GM21423 (cell line): ENCODE results near the gene SPATA3.
A peak's percentile ranks its signal among the peaks of the same experiment; 100 is the strongest.

ENCODE experiments used
- ATAC-seq: cut with Tn5 transposase; IDR thresholded peaks from one replicate; pipeline ENCODE4 v1.9.1; 2021; ENCODE audit warnings: mild to moderate bottlenecking, moderate library complexity; ENCODE audit not compliant: unreplicated experiment

SPATA3 gene

GRCh38 chr2:230995821-230996220, at the start of gene SPATA3:
Gene SPATA3 (plus strand): TSS chr2:230996121. CDS start chr2:230996234, 113 bp downstream.
- ATAC-seq = no peak

GRCh38 chr2:230946429-230947234, 49.3 kb upstream of the SPATA3 start:
- no peak for ATAC-seq

- no peak for ATAC-seq
Measured at GRCh38 chr2:230947235-230947576, 48.7 kb upstream of the SPATA3 start.

GRCh38 chr2:230947908-230948365, 48.0 kb upstream of the SPATA3 start:
- ATAC-seq = peak; percentile 42

DNA sequence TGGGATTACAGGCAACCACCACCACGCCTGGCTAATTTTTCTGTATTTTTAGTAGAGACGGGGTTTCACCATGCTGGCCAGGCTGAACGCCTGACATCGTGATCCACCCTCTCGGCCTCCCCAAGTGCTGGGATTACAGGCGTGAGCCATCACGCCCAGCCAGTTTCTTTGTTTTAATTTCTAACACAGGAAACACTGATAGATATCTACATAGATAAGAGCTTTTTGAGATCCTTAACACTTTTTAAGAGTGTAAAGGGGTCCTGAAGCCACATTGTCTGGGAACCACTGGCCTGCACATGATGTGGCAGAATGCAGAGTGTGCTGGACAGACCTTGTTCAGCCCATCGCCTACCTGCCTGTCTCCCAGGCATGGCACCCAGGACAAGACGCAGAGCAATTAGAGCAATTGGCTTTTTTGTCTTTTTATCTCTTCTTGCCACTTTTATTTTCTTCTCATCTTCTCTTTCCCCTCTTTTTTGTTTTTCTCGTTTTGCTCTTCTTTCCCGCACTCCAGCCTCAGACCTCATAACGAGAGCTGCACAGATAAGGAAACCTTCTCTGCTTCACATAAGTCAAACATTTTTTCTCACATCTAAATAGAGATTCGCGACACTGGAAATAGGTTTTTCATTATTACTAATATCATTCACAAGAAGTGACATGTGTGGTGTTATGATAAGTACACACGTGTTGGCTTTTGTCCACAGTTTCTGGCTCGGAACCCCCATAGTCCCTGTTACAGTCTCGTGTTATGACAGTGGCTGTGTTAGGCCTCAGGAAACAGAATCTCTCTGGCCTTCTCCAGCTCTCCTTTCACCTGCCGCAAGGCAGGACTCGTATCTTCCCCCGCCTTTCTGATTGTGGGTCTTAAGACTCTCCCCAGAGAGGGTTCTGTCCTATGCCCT, 45.7 kb upstream of the SPATA3 start:
- ATAC-seq = peak; percentile 38

DNA sequence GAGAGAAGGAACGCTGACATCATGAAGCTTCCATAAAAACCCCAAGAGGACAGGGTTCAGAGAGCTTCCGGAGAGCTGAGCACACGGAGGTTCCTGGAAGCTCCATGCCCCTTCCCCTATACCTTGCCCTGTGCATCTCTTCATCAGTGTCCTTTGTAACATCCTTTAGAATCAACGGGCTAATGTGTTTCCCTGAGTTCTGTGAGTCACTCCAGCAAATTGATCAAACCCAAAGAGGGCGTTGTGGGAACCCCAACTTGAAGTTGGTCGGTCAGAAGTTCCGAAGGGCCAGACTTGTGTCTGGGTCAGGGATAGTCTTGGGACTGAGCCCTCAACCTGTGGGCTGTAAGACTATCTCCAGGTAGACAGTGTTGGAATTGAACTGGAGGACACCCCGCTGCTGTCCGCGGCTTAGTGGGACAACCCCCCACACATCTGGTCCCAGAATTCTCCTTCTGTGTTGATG, 45.0 kb upstream of the SPATA3 start:
- ATAC-seq = no peak

- no peak for ATAC-seq
Measured at GRCh38 chr2:230951396-230951795, 44.5 kb upstream of the SPATA3 start.

- ATAC-seq = no peak
Measured at GRCh38 chr2:230952226-230952956, 43.5 kb upstream of the SPATA3 start.

DNA sequence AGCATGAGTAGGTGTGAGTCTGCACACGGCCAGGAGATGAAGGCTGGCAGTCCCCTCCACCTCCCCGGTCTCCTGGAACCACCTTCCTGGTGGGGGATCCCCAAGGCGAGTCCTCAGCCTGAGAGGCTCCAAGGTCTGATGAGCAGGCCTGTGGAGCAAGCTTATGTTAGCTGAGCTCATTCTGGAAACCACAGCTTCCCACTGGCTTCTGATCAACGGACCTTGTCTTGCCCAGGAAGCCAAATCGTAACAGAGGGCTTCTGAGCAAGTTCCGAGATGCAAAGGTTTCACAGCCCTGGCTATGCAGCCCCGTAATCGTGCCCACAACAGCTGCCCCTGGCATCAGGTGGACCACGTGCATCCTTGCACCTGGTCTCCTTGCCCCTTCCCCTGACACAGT, 42.1 kb upstream of the SPATA3 start:
- ATAC-seq = no peak

- no peak for ATAC-seq
Measured at GRCh38 chr2:230954746-230955145, 41.2 kb upstream of the SPATA3 start.

DNA sequence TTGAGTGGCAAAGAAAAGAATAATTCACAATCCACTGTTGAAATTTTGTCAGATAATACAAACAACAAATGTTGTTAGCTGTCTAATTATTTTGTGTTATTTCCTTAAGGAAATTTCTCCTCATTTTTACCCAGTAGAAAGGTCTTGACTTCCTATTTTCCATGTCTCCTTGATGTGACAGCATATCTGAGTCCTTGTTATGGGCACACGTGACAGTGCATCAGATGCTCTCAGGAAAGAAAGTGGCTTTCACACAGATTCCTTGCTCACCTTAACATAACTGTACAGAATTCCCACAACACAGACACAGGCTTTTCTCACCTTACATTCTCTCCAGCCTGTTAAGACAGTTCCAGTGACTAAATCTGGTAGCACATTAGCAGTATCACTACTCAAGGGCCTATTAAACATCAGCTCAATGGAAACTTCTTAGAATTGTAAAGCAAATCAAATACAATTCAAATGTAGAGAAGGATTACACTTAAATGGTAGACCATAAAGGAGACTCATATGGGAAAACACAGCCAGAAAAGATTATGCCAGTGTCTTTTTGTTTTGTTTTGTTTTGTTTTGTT, 40.7 kb upstream of the SPATA3 start:
- no peak for ATAC-seq

DNA sequence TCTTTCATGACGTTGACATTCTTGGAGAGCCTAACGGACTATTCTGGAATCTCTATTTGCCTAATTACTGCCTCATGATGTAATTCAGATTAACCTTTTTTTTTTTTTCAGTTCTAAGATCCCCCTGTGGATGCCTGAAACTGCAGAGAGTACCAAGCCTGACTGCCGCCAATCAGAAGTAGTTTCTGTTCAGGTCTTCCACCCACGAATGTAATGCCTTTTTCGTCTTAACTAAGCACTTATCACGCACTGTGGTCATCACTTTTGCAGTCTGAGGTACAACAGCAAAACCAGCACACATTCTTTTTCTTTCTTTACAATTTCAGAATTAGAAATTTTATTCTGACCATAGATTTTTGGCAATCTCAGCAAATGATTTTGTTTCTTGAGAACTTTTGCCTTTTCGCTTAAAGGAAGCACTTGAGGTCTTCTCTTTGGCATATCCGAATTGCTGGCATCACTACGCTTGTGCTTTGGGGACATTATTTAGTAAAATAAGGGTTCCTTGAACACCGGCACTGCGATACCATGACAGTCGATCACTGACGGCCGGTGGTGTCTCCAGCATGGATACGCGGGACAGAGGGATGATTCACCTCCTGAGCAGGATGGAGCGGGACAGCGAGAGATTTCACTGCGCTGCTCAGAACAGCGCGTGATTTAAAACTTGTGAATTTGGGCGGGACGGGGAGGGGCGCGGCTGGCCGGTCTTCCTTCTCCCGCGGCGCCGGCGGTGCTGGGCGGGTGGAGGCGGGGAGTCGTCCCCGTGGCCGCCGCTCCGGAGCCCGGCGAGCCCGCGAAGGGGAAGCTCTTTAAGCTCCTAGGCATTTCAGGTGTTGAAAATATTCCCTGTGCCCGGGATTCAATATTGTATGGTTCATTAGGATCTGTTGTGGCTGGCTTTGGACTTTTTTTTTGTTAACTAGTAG, 38.8 kb upstream of the SPATA3 start:
- peak; percentile 65 for ATAC-seq

DNA sequence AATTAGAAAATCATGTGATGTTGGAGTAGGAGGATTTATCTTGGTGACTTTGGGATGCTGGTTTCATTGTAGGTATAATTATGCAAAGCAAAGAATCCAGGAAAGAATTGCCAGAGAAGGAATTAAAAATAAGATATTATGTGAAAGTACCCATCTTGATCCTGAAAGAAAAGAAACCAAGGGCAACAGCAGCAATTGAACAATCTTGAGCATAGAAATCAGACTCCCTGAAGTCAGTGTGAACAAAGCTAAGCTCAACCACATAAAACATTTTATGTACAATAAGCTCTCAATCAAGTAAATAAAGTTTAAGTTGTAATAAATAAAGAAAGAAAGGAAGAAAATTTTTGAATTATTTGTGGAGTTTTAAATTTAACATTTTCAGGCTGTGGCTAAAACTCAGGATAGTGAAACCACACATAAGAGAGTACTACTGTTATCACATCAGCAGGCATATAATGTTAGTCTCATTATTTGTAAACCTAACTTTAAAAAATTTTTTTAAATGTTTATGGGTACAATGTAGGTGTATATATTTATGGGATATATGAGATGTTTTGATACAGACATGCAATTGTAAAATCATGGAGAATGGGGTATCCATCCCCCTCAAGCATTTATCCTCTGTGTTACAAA, 38.0 kb upstream of the SPATA3 start:
- ATAC-seq = no peak

- no peak for ATAC-seq
Measured at GRCh38 chr2:230958820-230959756, 36.8 kb upstream of the SPATA3 start.

- no peak for ATAC-seq
Measured at GRCh38 chr2:230960026-230960425, 35.9 kb upstream of the SPATA3 start.

DNA sequence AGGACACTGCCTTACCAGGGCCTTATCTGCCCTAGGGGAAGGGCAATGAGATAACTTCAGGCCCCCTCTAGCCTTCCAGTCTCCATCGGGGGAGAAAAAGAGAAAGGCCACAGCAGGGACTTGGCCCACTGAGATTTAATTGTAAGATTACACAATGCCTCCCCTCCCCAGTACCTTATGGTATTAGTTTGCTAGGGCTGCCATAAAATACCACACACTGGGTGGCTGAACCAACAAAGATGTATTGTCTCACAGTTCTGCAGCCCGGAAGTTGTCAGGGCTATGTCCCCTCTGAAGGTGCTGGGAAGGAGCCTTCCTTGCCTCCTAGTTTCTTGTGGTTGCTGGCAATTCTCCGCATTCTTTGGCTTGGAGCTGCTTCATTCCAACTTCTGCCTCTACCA, 34.8 kb upstream of the SPATA3 start:
- no peak for ATAC-seq

DNA sequence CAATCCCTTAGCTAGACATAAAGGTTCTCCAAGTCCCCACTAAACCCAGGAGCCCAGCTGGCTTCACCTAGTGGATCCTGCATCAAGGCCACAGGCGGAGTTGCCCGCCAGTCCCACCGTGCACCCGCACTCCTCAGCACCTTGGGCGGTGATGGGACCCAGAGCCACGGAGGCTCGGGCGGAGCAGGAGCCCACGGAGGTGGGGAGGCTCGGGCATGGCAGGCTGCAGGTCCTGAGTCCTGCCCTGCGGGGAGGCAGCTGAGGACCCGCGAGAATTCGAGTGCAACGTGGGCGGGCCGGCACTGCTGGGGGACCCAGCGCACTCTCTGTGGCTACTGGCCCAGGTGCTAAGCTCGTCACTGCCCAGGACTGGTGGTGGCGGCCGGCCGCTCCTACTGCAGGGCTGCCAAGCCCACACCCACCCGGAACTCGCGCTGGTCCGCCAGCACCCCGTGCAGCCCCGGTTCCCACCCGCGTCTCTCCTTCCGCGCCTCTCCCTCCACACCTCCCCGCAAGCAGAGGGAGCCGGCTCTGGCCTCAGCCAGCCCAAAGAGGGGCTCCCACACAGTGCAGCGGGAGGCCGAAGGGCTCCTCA, 31.7 kb upstream of the SPATA3 start:
- ATAC-seq = no peak

DNA sequence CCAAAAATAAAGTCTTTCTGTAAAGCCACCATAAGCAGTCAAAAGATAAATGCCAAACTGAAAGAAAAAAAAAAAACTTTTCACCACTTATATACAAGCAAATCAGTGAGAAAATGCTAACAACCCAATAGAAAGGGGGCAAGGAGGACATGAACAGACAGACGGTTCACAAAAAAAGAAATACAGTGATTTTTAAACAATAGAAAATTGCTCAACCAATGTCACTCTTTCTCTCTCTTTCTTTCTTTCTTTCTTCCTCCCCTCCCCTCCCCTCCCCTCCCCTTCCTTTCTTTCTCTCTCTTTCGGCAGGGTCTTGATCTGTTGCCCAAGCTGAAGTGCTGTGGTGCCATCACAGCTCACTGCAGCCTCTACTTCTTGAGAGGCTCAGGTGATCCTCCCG, 28.8 kb upstream of the SPATA3 start:
- ATAC-seq = no peak
